Activated T-cell treated with anti-CD3 and anti-CD28 coated beads, Interleukin-2, amount 50 U/mL, for 24 hours (primary cell): Measurements from ENCODE around the gene DNAH2.

Experiments used
- DNase-seq: peaks from one replicate; pipeline ENCODE4 v3.0.0-alpha.2; 2020
- H3K27ac Mint-ChIP-seq: 2 replicates; pipeline ENCODE4 v1.8.0; 2020; ENCODE audit warnings: mild to moderate bottlenecking, mixed read lengths
- H3K27me3 Mint-ChIP-seq: 2 replicates; pipeline ENCODE4 v1.8.0; 2020; ENCODE audit warnings: mixed read lengths
- H3K36me3 Mint-ChIP-seq: 2 replicates; pipeline ENCODE4 v1.8.0; 2020; ENCODE audit warnings: low read depth, mixed read lengths
- H3K4me1 Mint-ChIP-seq: 2 replicates; pipeline ENCODE4 v1.8.0; 2020; ENCODE audit warnings: low read depth, mixed read lengths
- H3K4me3 Mint-ChIP-seq: 2 replicates; pipeline ENCODE4 v1.8.0; 2020; ENCODE audit warnings: mild to moderate bottlenecking, moderate library complexity, mixed read lengths
- H3K9me3 Mint-ChIP-seq: 2 replicates; pipeline ENCODE4 v1.8.0; 2020; ENCODE audit warnings: mixed read lengths

The DNAH2 gene

GRCh38 chr17:7729816-7730215 lies 12.3 kb downstream of the DNAH2 start:
- H3K4me1 Mint-ChIP-seq = no peaks in the 10 kb centered on the region
- no peak overlapping the region for H3K4me3 Mint-ChIP-seq
- peaks cover 12% of the 10 kb centered on the region for H3K27me3 Mint-ChIP-seq
- H3K36me3 Mint-ChIP-seq = no peaks in the 10 kb centered on the region
- H3K9me3 Mint-ChIP-seq = no peaks in the 10 kb centered on the region
- H3K27ac Mint-ChIP-seq = no peak overlapping the region
- no peak for DNase-seq

DNA sequence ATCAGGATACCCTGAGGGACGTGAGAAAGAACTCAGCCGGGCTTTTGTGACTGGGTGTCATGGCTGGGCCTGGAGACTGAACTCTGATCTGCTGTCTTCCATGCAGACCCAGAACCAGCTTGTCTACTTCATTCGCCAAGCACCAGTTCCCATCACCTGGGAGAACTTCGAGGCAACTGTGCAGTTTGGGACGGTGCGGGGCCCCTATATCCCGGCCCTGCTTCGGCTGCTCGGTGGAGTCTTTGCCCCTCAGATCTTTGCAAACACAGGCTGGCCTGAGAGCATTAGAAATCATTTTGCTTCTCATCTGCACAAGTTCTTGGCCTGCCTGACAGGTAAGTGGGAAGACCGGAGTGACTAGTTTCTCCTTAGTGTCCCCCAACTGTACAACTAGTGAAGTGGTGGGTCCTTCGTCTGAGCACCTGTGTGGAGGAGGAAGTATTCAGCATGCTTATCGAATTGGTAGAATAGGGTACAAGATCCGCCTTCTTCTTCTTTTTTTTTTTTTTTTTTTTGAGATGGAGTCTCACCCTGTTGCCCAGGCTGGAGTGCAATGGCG lies 15.5 kb downstream of the DNAH2 start:
- Mint-ChIP-seq H3K27me3 (no peaks in the 10 kb centered on the region), H3K27ac (no peak overlapping the region), H3K4me1 (no peaks in the 10 kb centered on the region), H3K9me3 (no peaks in the 10 kb centered on the region), H3K36me3 (no peaks in the 10 kb centered on the region), H3K4me3 (no peak overlapping the region)
- DNase-seq = no peak

GRCh38 chr17:7737601-7738000 lies 20.1 kb downstream of the DNAH2 start:
- peaks cover 5% of the 10 kb centered on the region for H3K27me3 Mint-ChIP-seq

DNA sequence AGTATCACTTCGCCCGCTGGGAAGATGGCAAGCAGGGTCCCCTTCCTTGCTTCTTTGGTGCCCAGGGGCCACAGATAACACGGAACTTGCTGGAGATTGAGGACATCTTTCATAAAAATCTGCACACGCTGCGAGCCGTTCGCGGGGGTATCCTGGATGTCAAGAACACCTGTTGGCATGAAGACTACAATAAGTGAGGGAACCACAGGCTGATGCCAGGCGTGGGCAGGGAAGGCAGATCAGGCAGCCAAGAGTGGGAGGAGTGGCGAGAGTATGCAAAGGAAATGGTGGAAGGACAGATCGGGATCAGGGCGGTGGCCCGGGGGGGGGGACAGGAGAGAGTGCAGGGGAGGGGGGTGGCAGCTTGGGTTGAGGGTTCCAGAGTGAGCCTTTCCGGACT lies 22.2 kb downstream of the DNAH2 start:
- H3K27ac Mint-ChIP-seq = no peak overlapping the region
- H3K36me3 Mint-ChIP-seq = no peaks in the 10 kb centered on the region
- peaks cover 5% of the 10 kb centered on the region for H3K27me3 Mint-ChIP-seq
- H3K4me3 Mint-ChIP-seq = no peak overlapping the region
- no peaks in the 10 kb centered on the region for H3K4me1 Mint-ChIP-seq
- H3K9me3 Mint-ChIP-seq = no peaks in the 10 kb centered on the region
- no peak for DNase-seq

More at GRCh38 chr17:7737601-7738000, 20.1 kb downstream of the DNAH2 start:
- Mint-ChIP-seq H3K27ac (no peak overlapping the region), H3K4me1 (no peaks in the 10 kb centered on the region), H3K9me3 (no peaks in the 10 kb centered on the region), H3K4me3 (no peak overlapping the region), H3K36me3 (no peaks in the 10 kb centered on the region)
- no peak for DNase-seq

- Mint-ChIP-seq H3K27me3 (peaks cover 5% of the 10 kb centered on the region), H3K4me1 (no peaks in the 10 kb centered on the region), H3K4me3 (no peak overlapping the region), H3K36me3 (no peaks in the 10 kb centered on the region), H3K27ac (no peak overlapping the region), H3K9me3 (no peaks in the 10 kb centered on the region)
- no peak for DNase-seq
Observed at GRCh38 chr17:7740481-7741001, 23.0 kb downstream of the DNAH2 start.

DNA sequence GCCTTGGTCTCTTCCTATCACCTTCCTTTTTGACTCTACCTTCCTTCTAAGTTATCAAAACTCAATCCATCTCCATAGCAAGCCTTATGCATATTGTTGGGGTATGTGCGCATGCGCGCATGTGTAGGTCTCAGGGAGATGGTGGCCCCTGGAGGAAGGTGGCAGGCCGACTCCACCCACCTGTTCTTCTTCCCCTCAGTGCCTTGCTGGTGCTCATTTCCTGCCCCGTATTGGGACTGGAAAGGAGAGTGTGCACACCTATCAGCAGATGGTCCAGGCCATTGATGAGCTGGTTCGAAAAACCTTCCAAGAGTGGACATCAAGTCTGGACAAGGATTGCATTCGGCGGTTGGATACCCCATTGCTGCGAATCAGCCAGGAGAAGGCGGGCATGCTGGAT lies 25.2 kb downstream of the DNAH2 start:
- H3K4me1 Mint-ChIP-seq = no peaks in the 10 kb centered on the region
- H3K9me3 Mint-ChIP-seq = no peaks in the 10 kb centered on the region
- no peak overlapping the region for H3K4me3 Mint-ChIP-seq
- no peaks in the 10 kb centered on the region for H3K36me3 Mint-ChIP-seq
- no peak for DNase-seq
- H3K27me3 Mint-ChIP-seq = peaks cover 5% of the 10 kb centered on the region
- H3K27ac Mint-ChIP-seq = no peak overlapping the region

DNA sequence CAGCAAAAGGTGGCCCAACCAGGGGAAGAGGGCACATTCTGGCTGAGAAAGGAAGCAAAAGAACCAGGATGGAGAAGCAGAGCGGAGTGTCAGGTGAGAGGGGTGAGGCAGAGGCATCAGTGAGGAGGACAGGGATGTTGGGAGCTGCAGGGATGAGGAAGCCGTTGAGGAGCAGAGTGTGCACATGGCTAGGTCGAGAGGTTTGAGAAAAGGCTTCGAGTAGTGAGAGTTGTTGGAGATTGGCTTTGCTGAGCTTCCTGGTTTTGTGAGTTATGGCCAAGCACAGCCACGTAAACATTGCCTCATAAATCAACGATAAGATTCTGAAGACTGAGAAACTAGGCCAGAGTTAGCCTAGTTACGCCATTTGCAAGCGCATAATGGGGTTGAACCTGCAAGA lies 26.9 kb downstream of the DNAH2 start:
- Mint-ChIP-seq H3K27ac (no peak overlapping the region), H3K4me1 (no peaks in the 10 kb centered on the region), H3K27me3 (peaks cover 5% of the 10 kb centered on the region), H3K36me3 (no peaks in the 10 kb centered on the region), H3K9me3 (no peaks in the 10 kb centered on the region), H3K4me3 (no peak overlapping the region)
- no peak for DNase-seq

GRCh38 chr17:7745748-7746470 lies 28.4 kb downstream of the DNAH2 start:
- no peak for DNase-seq
- no peaks in the 10 kb centered on the region for H3K4me1 Mint-ChIP-seq

GRCh38 chr17:7747635-7748071 lies 30.1 kb downstream of the DNAH2 start:
- Mint-ChIP-seq H3K4me1 (no peaks in the 10 kb centered on the region), H3K27me3 (no peaks in the 10 kb centered on the region), H3K9me3 (no peaks in the 10 kb centered on the region), H3K4me3 (no peak overlapping the region), H3K27ac (no peak overlapping the region), H3K36me3 (no peaks in the 10 kb centered on the region)
- no peak for DNase-seq

More at GRCh38 chr17:7745748-7746470, 28.4 kb downstream of the DNAH2 start:
- Mint-ChIP-seq H3K9me3 (no peaks in the 10 kb centered on the region), H3K4me3 (no peak overlapping the region), H3K27ac (no peak overlapping the region), H3K27me3 (peaks cover under 1% of the 10 kb centered on the region), H3K36me3 (no peaks in the 10 kb centered on the region)

GRCh38 chr17:7748076-7748775 lies 30.7 kb downstream of the DNAH2 start:
- H3K36me3 Mint-ChIP-seq = no peaks in the 10 kb centered on the region
- DNase-seq = no peak
- H3K27ac Mint-ChIP-seq = no peak overlapping the region
- no peaks in the 10 kb centered on the region for H3K27me3 Mint-ChIP-seq
- H3K4me1 Mint-ChIP-seq = no peaks in the 10 kb centered on the region
- no peak overlapping the region for H3K4me3 Mint-ChIP-seq
- H3K9me3 Mint-ChIP-seq = no peaks in the 10 kb centered on the region

- Mint-ChIP-seq H3K4me3 (no peak overlapping the region), H3K9me3 (no peaks in the 10 kb centered on the region), H3K4me1 (no peaks in the 10 kb centered on the region), H3K27ac (no peak overlapping the region), H3K36me3 (no peaks in the 10 kb centered on the region), H3K27me3 (peaks cover 5% of the 10 kb centered on the region)
- DNase-seq = no peak
Observed at GRCh38 chr17:7750321-7750821, 32.8 kb downstream of the DNAH2 start.

DNA sequence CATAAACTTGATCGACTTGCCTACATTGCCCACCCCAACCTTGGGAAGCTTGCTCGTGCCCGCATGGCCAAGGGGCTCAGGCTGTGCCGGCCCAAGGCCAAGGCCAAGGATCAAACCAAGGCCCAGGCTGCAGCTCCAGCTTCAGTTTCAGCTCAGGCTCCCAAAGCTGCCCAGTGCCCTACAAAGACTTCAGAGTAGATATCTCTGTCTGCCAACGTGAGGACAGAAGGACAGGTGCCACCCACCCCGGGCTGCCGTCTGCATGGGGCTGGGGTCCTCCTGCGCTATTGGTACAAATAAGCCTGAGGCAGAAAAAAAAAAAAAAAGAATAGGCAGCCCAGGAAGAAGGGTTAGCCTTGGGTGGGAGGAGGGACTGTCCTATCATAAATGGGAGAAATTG lies 37.1 kb downstream of the DNAH2 start:
- no peak for DNase-seq
- Mint-ChIP-seq H3K27me3 (peaks cover 7% of the 10 kb centered on the region), H3K4me3 (no peak overlapping the region), H3K36me3 (no peaks in the 10 kb centered on the region), H3K9me3 (no peaks in the 10 kb centered on the region), H3K27ac (no peak overlapping the region), H3K4me1 (no peaks in the 10 kb centered on the region)

GRCh38 chr17:7755095-7755890 lies 37.7 kb downstream of the DNAH2 start:
- Mint-ChIP-seq H3K4me3 (no peak overlapping the region), H3K36me3 (no peaks in the 10 kb centered on the region), H3K9me3 (no peaks in the 10 kb centered on the region), H3K27ac (no peak overlapping the region), H3K4me1 (no peaks in the 10 kb centered on the region), H3K27me3 (peaks cover 7% of the 10 kb centered on the region)
- DNase-seq = no peak

- DNase-seq = no peak
- no peak overlapping the region for H3K27ac Mint-ChIP-seq
- peaks cover 7% of the 10 kb centered on the region for H3K27me3 Mint-ChIP-seq
- H3K4me1 Mint-ChIP-seq = no peaks in the 10 kb centered on the region
- no peaks in the 10 kb centered on the region for H3K36me3 Mint-ChIP-seq
- H3K4me3 Mint-ChIP-seq = no peak overlapping the region
- H3K9me3 Mint-ChIP-seq = no peaks in the 10 kb centered on the region
Observed at GRCh38 chr17:7756968-7757367, 39.4 kb downstream of the DNAH2 start.
